ENCODE results near the gene BUB1. TPM values are rescaled to one million over a fixed set of nuclear protein-coding genes. Genes with fewer than 3 reads are reported as not detected.

The BUB1 gene
- total RNA-seq, 2 experiments from 2014 or later, result 1.6 to 3.5 TPM

- ChIA-PET CTCF (no interaction called here), POLR2A (no interaction called here)
- Mint-ChIP-seq H3K27ac (no peak overlapping the region), H3K27me3 (no peaks in the 10 kb centered on the region), H3K9me3 (no peaks in the 10 kb centered on the region), H3K4me1 (ENCODE audit: low read depth) (no peaks in the 10 kb centered on the region), H3K4me3 (no peak overlapping the region), H3K36me3 (ENCODE audit: low read depth) (peaks cover under 1% of the 10 kb centered on the region)
- no peak for TF ChIP-seq CTCF (IDR thresholded peaks at IDR 0.05)
- Histone ChIP-seq H3K4me1 (ENCODE audit: insufficient read depth, low read length) (no peaks in the 10 kb centered on the region), H3K27ac (ENCODE audit: low read depth in 1 of 2, low read length in 2 of 2) (no peak overlapping the region), H3K4me3 (ENCODE audit: low read length) (no peak overlapping the region), H3K36me3 (ENCODE audit: insufficient read depth, low read length) (no peaks in the 10 kb centered on the region), H3K9me3 (ENCODE audit: control insufficient read depth in 1 of 2, insufficient read depth in 1 of 2, low read length in 2 of 2) (no peaks in the 10 kb centered on the region), H3K27me3 (ENCODE audit: control insufficient read depth in 1 of 2, insufficient read depth in 2 of 2, low read length in 2 of 2) (no peaks in the 10 kb centered on the region)
- DNase-seq (no peak), ATAC-seq (ENCODE audit: poor library complexity) (no peak)
- intact Hi-C loops (cut with DNase I, micrococcal nuclease), result no loop called here
Observed at GRCh38 chr2:110647777-110648176, 30.1 kb downstream of the BUB1 start.

DNA sequence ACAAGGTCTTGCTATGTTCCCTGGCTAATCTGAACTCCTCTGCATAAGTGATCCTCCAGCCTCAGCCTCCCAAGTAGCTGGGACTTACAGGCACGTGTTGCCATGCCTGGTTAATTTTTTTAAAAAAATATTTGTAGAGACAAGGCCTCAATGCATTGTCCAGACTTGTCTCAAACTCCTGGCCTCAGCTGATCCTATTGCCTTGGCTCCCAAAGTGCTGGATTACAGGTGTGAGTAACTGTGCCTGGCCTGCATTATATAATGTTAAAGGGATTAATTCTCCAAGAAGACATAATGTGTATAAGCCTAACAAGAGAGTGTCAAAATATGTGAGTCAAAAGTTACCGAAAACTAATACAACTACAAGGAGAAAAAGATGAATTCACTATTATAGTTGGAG lies 32.2 kb downstream of the BUB1 start:
- no peak for ATAC-seq (ENCODE audit: poor library complexity)
- Mint-ChIP-seq H3K36me3 (ENCODE audit: low read depth) (no peaks in the 10 kb centered on the region), H3K4me1 (ENCODE audit: low read depth) (no peaks in the 10 kb centered on the region), H3K27me3 (no peaks in the 10 kb centered on the region), H3K9me3 (no peaks in the 10 kb centered on the region), H3K27ac (no peak overlapping the region), H3K4me3 (no peak overlapping the region)
- no peaks in the 10 kb centered on the region for H3K27me3 ChIP-seq (ENCODE audit: control insufficient read depth in 1 of 2, insufficient read depth in 2 of 2, low read length in 2 of 2)
- no peaks in the 10 kb centered on the region for H3K9me3 ChIP-seq (ENCODE audit: control insufficient read depth in 1 of 2, insufficient read depth in 1 of 2, low read length in 2 of 2)
- H3K4me3 ChIP-seq (ENCODE audit: low read length), result no peak overlapping the region
- no peaks in the 10 kb centered on the region for H3K36me3 ChIP-seq (ENCODE audit: insufficient read depth, low read length)
- intact Hi-C loops (cut with DNase I, micrococcal nuclease), result no loop called here
- POLR2A ChIA-PET, result no interaction called here
- no peak for DNase-seq
- no peaks in the 10 kb centered on the region for H3K4me1 ChIP-seq (ENCODE audit: insufficient read depth, low read length)
- H3K27ac ChIP-seq (ENCODE audit: low read depth in 1 of 2, low read length in 2 of 2), result no peak overlapping the region
- CTCF ChIA-PET, result no interaction called here
- TF ChIP-seq CTCF (IDR thresholded peaks at IDR 0.05), result no peak

- Histone ChIP-seq H3K9me3 (ENCODE audit: control insufficient read depth in 1 of 2, insufficient read depth in 1 of 2, low read length in 2 of 2) (no peaks in the 10 kb centered on the region), H3K27me3 (ENCODE audit: control insufficient read depth in 1 of 2, insufficient read depth in 2 of 2, low read length in 2 of 2) (no peaks in the 10 kb centered on the region), H3K36me3 (ENCODE audit: insufficient read depth, low read length) (no peaks in the 10 kb centered on the region), H3K4me1 (ENCODE audit: insufficient read depth, low read length) (no peaks in the 10 kb centered on the region), H3K4me3 (ENCODE audit: low read length) (no peak overlapping the region), H3K27ac (ENCODE audit: low read depth in 1 of 2, low read length in 2 of 2) (no peak overlapping the region)
- no peak for DNase-seq
- intact Hi-C loops (cut with DNase I, micrococcal nuclease), result no loop called here
- Mint-ChIP-seq H3K4me3 (no peak overlapping the region), H3K9me3 (no peaks in the 10 kb centered on the region), H3K4me1 (ENCODE audit: low read depth) (no peaks in the 10 kb centered on the region), H3K27me3 (no peaks in the 10 kb centered on the region), H3K36me3 (ENCODE audit: low read depth) (no peaks in the 10 kb centered on the region), H3K27ac (no peak overlapping the region)
- no peak for TF ChIP-seq CTCF (IDR thresholded peaks at IDR 0.05)
- ATAC-seq (ENCODE audit: poor library complexity), result no peak
- POLR2A ChIA-PET, result interaction anchor here (0.7 kb wide), 1 partner anchor 111 kb away, joined by 3 read pairs; no protein-coding TSS in a partner anchor
- CTCF ChIA-PET, result no interaction called here
Observed at GRCh38 chr2:110644357-110644756, 33.5 kb downstream of the BUB1 start.
